SK-N-SH treated with all-trans-retinoic acid at 6 μM for 48 hours (cell line): ENCODE data around the gene ADPRHL1.

Experiments used
- ATAC-seq: fragments of 200-7000 bp; cut with Tn5 transposase; 3 replicates; pipeline ENCODE4 v1.9.1; 2020; ENCODE audit warnings: mild to moderate bottlenecking, moderate library complexity
- ARNTL ChIP-seq: fragments of 450-650 bp; formaldehyde crosslinking; IDR thresholded peaks from 2 replicates; pipeline ENCODE4 v1.5.0; 2020; ENCODE audit warnings: low read depth, mild to moderate bottlenecking, moderate library complexity, borderline replicate concordance
- BACH2 ChIP-seq: fragments of 250-450 bp; sonication (Bioruptor Pico); IDR thresholded peaks from 2 replicates; pipeline ENCODE4 v1.9.0; 2021; ENCODE audit warnings: mild to moderate bottlenecking, borderline replicate concordance
- CREB5 ChIP-seq: fragments of 250-450 bp; sonication (Bioruptor Pico); IDR thresholded peaks from 2 replicates; pipeline ENCODE4 v1.5.1; 2020; ENCODE audit warnings: low read depth, mild to moderate bottlenecking, moderate library complexity
- CSDC2 ChIP-seq: fragments of 250-450 bp; sonication (Bioruptor Pico); IDR thresholded peaks from 2 replicates; pipeline ENCODE4 v1.5.0; 2020; ENCODE audit warnings: mild to moderate bottlenecking, moderate library complexity
- CSRNP3 ChIP-seq: fragments of 250-450 bp; sonication (Bioruptor Pico); IDR thresholded peaks from 2 replicates; pipeline ENCODE4 v1.5.1; 2021; ENCODE audit warnings: mild to moderate bottlenecking, moderate library complexity
- ESRRG ChIP-seq: fragments of 250-450 bp; sonication (Bioruptor Pico); IDR thresholded peaks from 2 replicates; pipeline ENCODE4 v1.6.1; 2021; ENCODE audit warnings: mild to moderate bottlenecking
- GLIS3 ChIP-seq: fragments of 250-450 bp; sonication (Bioruptor Pico); IDR thresholded peaks from 2 replicates; pipeline ENCODE4 v1.5.0; 2020; ENCODE audit warnings: mild to moderate bottlenecking, moderate library complexity
- ISL1 ChIP-seq: fragments of 250-450 bp; sonication (Bioruptor Pico); IDR thresholded peaks from 2 replicates; pipeline ENCODE4 v2.1.2; 2022; ENCODE audit warnings: mild to moderate bottlenecking, moderate library complexity
- OSR1 ChIP-seq: fragments of 250-450 bp; sonication (Bioruptor Pico); IDR thresholded peaks from 2 replicates; pipeline ENCODE4 v1.8.0; 2022; ENCODE audit warnings: moderate library complexity, mild to moderate bottlenecking, inconsistent platforms
- PATZ1 ChIP-seq: fragments of 250-450 bp; sonication (Bioruptor Pico); IDR thresholded peaks from 2 replicates; pipeline ENCODE4 v1.8.0; 2020; ENCODE audit warnings: mild to moderate bottlenecking, moderate library complexity, borderline replicate concordance
- POU6F1 ChIP-seq: fragments of 250-450 bp; sonication (Bioruptor Pico); IDR thresholded peaks from 2 replicates; pipeline ENCODE4 v1.8.0; 2021; ENCODE audit warnings: low read depth, mild to moderate bottlenecking, moderate library complexity, borderline replicate concordance
- PPARA ChIP-seq: fragments of 250-450 bp; sonication (Bioruptor Pico); IDR thresholded peaks from 2 replicates; pipeline ENCODE4 v1.5.0; 2020; ENCODE audit warnings: mild to moderate bottlenecking, borderline replicate concordance
- RARB ChIP-seq: fragments of 250-450 bp; sonication (Bioruptor Pico); IDR thresholded peaks from 2 replicates; pipeline ENCODE4 v1.8.0; 2021; ENCODE audit warnings: mild to moderate bottlenecking, moderate library complexity
- SNAI2 ChIP-seq: fragments of 250-450 bp; sonication (Bioruptor Pico); IDR thresholded peaks from 2 replicates; pipeline ENCODE4 v1.5.0; 2020; ENCODE audit warnings: mild to moderate bottlenecking, moderate library complexity
- TCF4 ChIP-seq: fragments of 250-450 bp; sonication (Bioruptor Pico); IDR thresholded peaks from 2 replicates; pipeline ENCODE4 v1.8.0; 2021; ENCODE audit warnings: mild to moderate bottlenecking, moderate library complexity, borderline replicate concordance
- TOX ChIP-seq: fragments of 250-450 bp; sonication (Bioruptor Pico); IDR thresholded peaks from 2 replicates; pipeline ENCODE4 v1.8.0; 2021; ENCODE audit warnings: mild to moderate bottlenecking, moderate library complexity, borderline replicate concordance
- TSHZ2 ChIP-seq: fragments of 250-450 bp; sonication (Bioruptor Pico); IDR thresholded peaks from 2 replicates; pipeline ENCODE4 v1.5.0; 2020; ENCODE audit warnings: mild to moderate bottlenecking, moderate library complexity
- ZC3H10 ChIP-seq: fragments of 250-450 bp; sonication (Bioruptor Pico); IDR thresholded peaks from 2 replicates; pipeline ENCODE4 v1.5.1; 2021; ENCODE audit warnings: mild to moderate bottlenecking, moderate library complexity
- ZFP3 ChIP-seq: fragments of 250-450 bp; sonication (Bioruptor Pico); IDR thresholded peaks from 2 replicates; pipeline ENCODE4 v1.5.0; 2020; ENCODE audit warnings: mild to moderate bottlenecking, moderate library complexity
- ZNF565 ChIP-seq: fragments of 450-650 bp; formaldehyde crosslinking; conservative IDR thresholded peaks from 2 replicates; pipeline ENCODE4 v1.5.0; 2020; ENCODE audit warnings: low read depth, mild to moderate bottlenecking, moderate library complexity
- ZNF70 ChIP-seq: fragments of 450-650 bp; formaldehyde crosslinking; IDR thresholded peaks from 2 replicates; pipeline ENCODE4 v1.5.0; 2020; ENCODE audit warnings: mild to moderate bottlenecking, moderate library complexity
- ZNF8 ChIP-seq: fragments of 450-650 bp; formaldehyde crosslinking; IDR thresholded peaks from 2 replicates; pipeline ENCODE4 v1.5.0; 2020; ENCODE audit warnings: mild to moderate bottlenecking, moderate library complexity

The ADPRHL1 gene

GRCh38 chr13:113457510-113457909 is 4.2 kb upstream of the ADPRHL1 start:
- TF ChIP-seq OSR1 = no peak
- no peak for TF ChIP-seq CSDC2 (CRISPR knock-in tag)
- TF ChIP-seq TSHZ2 (CRISPR knock-in tag) = no peak
- TF ChIP-seq RARB = no peak
- no peak for TF ChIP-seq TCF4
- no peak for TF ChIP-seq ZFP3 (CRISPR knock-in tag)
- TF ChIP-seq ZNF565 = no peak
- no peak for ATAC-seq

GRCh38 chr13:113456116-113456702 is 2.9 kb upstream of the ADPRHL1 start:
- ATAC-seq = no peak
- TF ChIP-seq BACH2 (CRISPR knock-in tag) = no peak
- no peak for TF ChIP-seq ZFP3 (CRISPR knock-in tag)
- no peak for TF ChIP-seq POU6F1 (CRISPR knock-in tag)
- no peak for TF ChIP-seq RARB
- TF ChIP-seq TCF4 = no peak
- no peak for TF ChIP-seq CREB5 (CRISPR knock-in tag)
- no peak for TF ChIP-seq CSRNP3
- no peak for TF ChIP-seq ARNTL (CRISPR knock-in tag)
- TF ChIP-seq ZC3H10 (CRISPR knock-in tag) = no peak
- TF ChIP-seq ZNF70 (CRISPR knock-in tag) = no peak
- no peak for TF ChIP-seq ISL1 (CRISPR knock-in tag)
- TF ChIP-seq TSHZ2 (CRISPR knock-in tag) = no peak
- TF ChIP-seq, all 23 proteins: peak for 0

GRCh38 chr13:113455384-113455783 is 2.1 kb upstream of the ADPRHL1 start:
- TF ChIP-seq SNAI2 = no peak
- TF ChIP-seq GLIS3 (CRISPR knock-in tag) = no peak
- TF ChIP-seq PPARA (CRISPR knock-in tag) = no peak
- TF ChIP-seq CSRNP3 = no peak
- TF ChIP-seq ARNTL (CRISPR knock-in tag) = no peak
- TF ChIP-seq ESRRG = no peak
- TF ChIP-seq PATZ1 (CRISPR knock-in tag) = no peak
- no peak for TF ChIP-seq TOX (CRISPR knock-in tag)
- no peak for TF ChIP-seq POU6F1 (CRISPR knock-in tag)
- no peak for TF ChIP-seq TCF4
- TF ChIP-seq ZFP3 (CRISPR knock-in tag) = no peak
- TF ChIP-seq ZNF8 (CRISPR knock-in tag) = no peak
- no peak for ATAC-seq
